Osteoblast (primary cell): ENCODE results near the gene NOL4L. TPM values are rescaled to one million over a fixed set of nuclear protein-coding genes. Genes with fewer than 3 reads are reported as not detected.

ENCODE experiments used
- DNase-seq: peaks from one replicate; pipeline ENCODE4 v3.0.0; 2011; ENCODE audit warnings: low spot score, mixed read lengths; ENCODE audit not compliant: insufficient read length; ENCODE audit errors: missing footprints
- H2AFZ ChIP-seq: 2 replicates; pipeline ENCODE4 v1.6.0; 2011; ENCODE audit warnings: mild to moderate bottlenecking, low read length
- H3K27ac ChIP-seq: 2 replicates; pipeline ENCODE4 v1.5.1; 2011; ENCODE audit warnings: mild to moderate bottlenecking, low read depth, low read length, moderate library complexity
- H3K27me3 ChIP-seq: 2 replicates; pipeline ENCODE4 v1.6.0; 2012; ENCODE audit warnings: mild to moderate bottlenecking, control low read depth, inconsistent platforms, low read length, moderate library complexity; ENCODE audit not compliant: insufficient read depth
- H3K36me3 ChIP-seq: 2 replicates; pipeline ENCODE4 v1.5.1; 2011; ENCODE audit warnings: mild to moderate bottlenecking, low read length, control low read depth, moderate library complexity; ENCODE audit not compliant: insufficient read depth
- H3K4me1 ChIP-seq: 2 replicates; pipeline ENCODE4 v1.5.1; 2011; ENCODE audit warnings: mild to moderate bottlenecking, low read length, control low read depth, moderate library complexity; ENCODE audit not compliant: insufficient read depth
- H3K4me2 ChIP-seq: 2 replicates; pipeline ENCODE4 v1.6.0; 2011; ENCODE audit warnings: mild to moderate bottlenecking, low read length; ENCODE audit not compliant: insufficient read depth
- H3K4me3 ChIP-seq: fragments of 200-600 bp; sonication (generic); 3 replicates; pipeline ENCODE4 v1.5.1; 2012; ENCODE audit warnings: mild to moderate bottlenecking, low read length, inconsistent platforms; ENCODE audit not compliant: insufficient read depth
- H3K79me2 ChIP-seq: 2 replicates; pipeline ENCODE4 v1.6.0; 2012; ENCODE audit warnings: mild to moderate bottlenecking, low read length, control low read depth, inconsistent platforms; ENCODE audit not compliant: insufficient read depth
- H3K9me3 ChIP-seq: 2 replicates; pipeline ENCODE4 v1.5.1; 2011; ENCODE audit warnings: low read depth, low read length, control low read depth
- H4K20me1 ChIP-seq: 2 replicates; pipeline ENCODE4 v1.6.0; 2012; ENCODE audit warnings: mild to moderate bottlenecking, low read length, control low read depth; ENCODE audit not compliant: insufficient read depth
- total RNA-seq: library from RNA; depleted of rRNA; stranded (reverse); fragments of >200 nt; gene quantifications from 2 replicates; pipeline ENCODE4 v1.2.3, GENCODE V29; 2012
- TF ChIP-seq, protein P1 (sequence below): IDR thresholded peaks from 2 replicates; pipeline ENCODE4 v1.5.1; 2011; ENCODE audit warnings: mild to moderate bottlenecking, low read depth, low read length, moderate library complexity; ENCODE audit errors: extremely low read depth

The NOL4L gene
- total RNA-seq, 1 donor, result 6.2 TPM

DNA sequence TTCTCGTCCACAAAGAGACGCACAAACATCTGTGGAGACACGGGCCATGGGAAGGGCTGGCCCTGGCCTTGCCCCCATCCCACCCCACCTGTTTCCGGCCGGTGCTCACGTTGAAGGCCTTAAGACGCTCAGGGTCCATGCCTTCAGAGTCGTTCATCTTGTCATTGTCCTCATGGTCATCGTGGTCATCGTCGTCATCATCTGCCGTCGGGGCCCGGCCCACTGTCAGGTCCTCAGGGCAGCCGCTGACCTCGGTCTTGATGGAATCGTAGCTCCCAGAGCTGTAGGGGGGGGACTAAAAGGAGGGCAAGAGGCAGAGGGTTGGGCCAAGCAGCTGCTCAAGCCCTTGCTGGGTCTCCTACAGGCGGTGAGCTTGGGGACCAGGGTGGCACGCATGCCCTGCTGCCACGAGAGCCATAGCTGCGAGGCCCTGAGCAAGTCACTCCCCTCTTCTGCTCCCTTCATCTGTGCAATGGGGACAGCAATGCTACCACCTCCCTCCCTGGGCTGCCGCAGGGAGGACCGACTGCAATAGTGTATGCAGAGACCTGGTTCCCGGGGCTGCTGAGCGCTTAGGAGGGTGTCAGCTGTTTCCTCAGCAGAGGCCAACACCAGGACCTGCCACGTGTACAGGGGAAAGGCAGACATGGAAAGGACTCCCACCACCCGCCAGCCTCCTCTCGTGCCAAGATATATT, 131.5 kb downstream of the NOL4L start:
- no peak overlapping the region for H3K4me3 ChIP-seq
- H3K27me3 ChIP-seq, result no peaks in the 10 kb centered on the region
- no peaks in the 10 kb centered on the region for H3K9me3 ChIP-seq
- peaks cover 28% of the 10 kb centered on the region for H3K36me3 ChIP-seq
- H3K4me1 ChIP-seq, result peaks cover 8% of the 10 kb centered on the region
- TF ChIP-seq, protein P1, sequence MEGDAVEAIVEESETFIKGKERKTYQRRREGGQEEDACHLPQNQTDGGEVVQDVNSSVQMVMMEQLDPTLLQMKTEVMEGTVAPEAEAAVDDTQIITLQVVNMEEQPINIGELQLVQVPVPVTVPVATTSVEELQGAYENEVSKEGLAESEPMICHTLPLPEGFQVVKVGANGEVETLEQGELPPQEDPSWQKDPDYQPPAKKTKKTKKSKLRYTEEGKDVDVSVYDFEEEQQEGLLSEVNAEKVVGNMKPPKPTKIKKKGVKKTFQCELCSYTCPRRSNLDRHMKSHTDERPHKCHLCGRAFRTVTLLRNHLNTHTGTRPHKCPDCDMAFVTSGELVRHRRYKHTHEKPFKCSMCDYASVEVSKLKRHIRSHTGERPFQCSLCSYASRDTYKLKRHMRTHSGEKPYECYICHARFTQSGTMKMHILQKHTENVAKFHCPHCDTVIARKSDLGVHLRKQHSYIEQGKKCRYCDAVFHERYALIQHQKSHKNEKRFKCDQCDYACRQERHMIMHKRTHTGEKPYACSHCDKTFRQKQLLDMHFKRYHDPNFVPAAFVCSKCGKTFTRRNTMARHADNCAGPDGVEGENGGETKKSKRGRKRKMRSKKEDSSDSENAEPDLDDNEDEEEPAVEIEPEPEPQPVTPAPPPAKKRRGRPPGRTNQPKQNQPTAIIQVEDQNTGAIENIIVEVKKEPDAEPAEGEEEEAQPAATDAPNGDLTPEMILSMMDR, result no peak
- no peak overlapping the region for H3K4me2 ChIP-seq
- peaks cover 2% of the 10 kb centered on the region for H3K79me2 ChIP-seq
- DNase-seq, result peak; percentile 68
- peaks cover 36% of the 10 kb centered on the region for H4K20me1 ChIP-seq
- no peak overlapping the region for H2AFZ ChIP-seq
- H3K27ac ChIP-seq, result no peak overlapping the region

DNA sequence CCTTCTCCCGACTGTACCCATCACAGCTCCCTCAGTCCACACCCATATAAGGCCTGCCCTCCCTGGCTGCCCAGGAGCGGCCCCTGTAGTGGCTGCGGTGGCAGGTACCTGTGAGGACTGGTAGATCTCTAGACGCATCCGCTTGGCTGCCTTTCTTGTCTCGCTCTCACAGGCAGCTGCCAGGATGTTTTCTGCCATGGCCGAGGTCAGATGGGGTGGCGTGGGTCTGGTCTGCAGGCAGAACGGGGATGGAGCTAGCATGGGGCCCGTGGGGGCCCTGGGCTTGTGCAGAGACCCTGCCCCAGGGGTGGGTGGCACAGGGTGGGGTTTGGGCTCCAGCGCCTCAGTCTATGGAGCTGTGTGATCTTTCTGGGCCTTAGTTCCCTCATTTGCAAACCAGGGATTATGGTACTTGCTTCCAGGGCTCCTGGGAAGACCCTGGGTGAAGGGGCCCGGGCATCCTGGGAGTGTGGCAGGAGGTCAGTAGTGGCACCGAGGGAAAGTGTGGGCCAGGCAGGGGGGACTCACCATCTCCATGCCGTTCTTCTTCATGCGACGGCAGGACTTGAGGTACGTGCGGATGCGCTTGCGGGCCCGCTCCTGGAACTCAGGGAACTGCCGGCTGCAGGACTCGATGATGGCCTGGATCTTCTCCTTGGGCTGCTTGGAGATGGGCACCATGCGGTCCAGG, 132.2 kb downstream of the NOL4L start:
- TF ChIP-seq, protein P1, result no peak
- H3K9me3 ChIP-seq, result no peaks in the 10 kb centered on the region
- no peak overlapping the region for H2AFZ ChIP-seq
- H3K4me2 ChIP-seq, result no peak overlapping the region
- H3K27me3 ChIP-seq, result no peaks in the 10 kb centered on the region
- H3K4me1 ChIP-seq, result peaks cover 7% of the 10 kb centered on the region
- H3K4me3 ChIP-seq, result no peak overlapping the region
- peaks cover 38% of the 10 kb centered on the region for H4K20me1 ChIP-seq
- H3K79me2 ChIP-seq, result peaks cover 2% of the 10 kb centered on the region
- H3K27ac ChIP-seq, result no peak overlapping the region
- H3K36me3 ChIP-seq, result peaks cover 32% of the 10 kb centered on the region
- peak; percentile 72 for DNase-seq

DNA sequence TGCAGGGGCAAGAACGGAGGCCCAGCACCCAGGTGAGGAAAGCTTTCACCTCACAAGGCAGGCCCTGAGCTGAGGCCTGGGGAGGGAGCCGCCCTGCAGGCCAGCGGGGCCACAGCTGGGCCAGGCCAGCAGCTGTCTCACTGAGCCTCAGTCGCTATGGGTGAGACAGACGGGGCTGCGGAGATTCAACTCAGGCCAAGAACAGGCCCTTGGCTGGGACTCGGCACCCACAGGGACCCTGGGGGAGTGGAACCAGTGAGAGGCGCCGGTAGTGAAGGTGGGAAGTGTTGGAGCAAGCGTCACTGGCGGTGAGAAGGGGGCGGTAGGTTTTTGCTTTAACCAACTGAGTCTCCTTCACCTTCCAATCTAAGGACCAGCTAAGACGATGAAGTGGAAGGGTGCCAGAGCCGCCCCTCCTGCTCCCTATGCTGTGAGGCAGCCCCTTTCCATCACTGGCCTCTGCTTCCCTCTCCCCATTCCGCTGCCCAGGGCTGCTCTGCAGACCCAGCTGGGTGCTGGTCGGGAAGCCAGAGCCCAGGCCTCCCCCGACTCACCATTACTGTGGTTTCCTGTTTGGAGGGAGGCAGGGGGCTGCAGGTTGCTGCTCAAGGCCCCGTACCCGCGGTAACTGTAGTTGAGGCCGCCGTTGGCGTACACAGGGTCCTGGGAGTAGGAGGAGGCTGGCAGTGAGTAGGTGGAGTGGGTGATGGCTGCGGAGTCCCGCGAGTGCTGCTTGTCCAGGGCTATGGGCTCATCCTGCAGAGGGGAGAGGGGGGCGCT, 133.3 kb downstream of the NOL4L start:
- Histone ChIP-seq H2AFZ (no peak overlapping the region), H3K36me3 (peaks cover 33% of the 10 kb centered on the region), H3K4me1 (peaks cover 3% of the 10 kb centered on the region), H4K20me1 (peaks cover 41% of the 10 kb centered on the region), H3K4me2 (no peak overlapping the region), H3K9me3 (no peaks in the 10 kb centered on the region), H3K4me3 (no peak overlapping the region), H3K79me2 (peaks cover 2% of the 10 kb centered on the region), H3K27me3 (no peaks in the 10 kb centered on the region), H3K27ac (no peak overlapping the region)
- DNase-seq, result peak; percentile 68
- TF ChIP-seq, protein P1, result no peak

DNA sequence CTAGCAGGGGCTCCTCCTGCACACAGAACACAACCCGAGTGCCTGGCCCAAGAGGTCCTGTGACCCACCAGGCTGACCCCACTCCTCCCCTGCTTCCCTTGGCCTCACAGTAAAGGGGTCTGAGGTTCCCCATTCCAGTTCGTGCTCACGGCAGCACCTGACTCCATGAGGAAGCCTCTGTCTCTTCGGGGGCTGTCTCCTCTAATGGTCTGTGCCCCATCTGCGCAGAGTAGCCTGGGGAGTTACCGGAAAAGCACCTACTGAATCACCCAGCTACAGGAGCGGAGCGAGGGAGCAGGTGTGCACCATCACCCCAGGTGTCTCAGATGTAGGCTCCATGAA, 133.8 kb downstream of the NOL4L start:
- no peaks in the 10 kb centered on the region for H3K4me1 ChIP-seq
- DNase-seq, result peak; percentile 51
- H3K9me3 ChIP-seq, result no peaks in the 10 kb centered on the region
- H3K4me3 ChIP-seq, result no peak overlapping the region
- H3K27ac ChIP-seq, result no peak overlapping the region
- no peak overlapping the region for H2AFZ ChIP-seq
- TF ChIP-seq, protein P1, result no peak
- H3K79me2 ChIP-seq, result peaks cover under 1% of the 10 kb centered on the region
- peaks cover 41% of the 10 kb centered on the region for H4K20me1 ChIP-seq
- H3K36me3 ChIP-seq, result peaks cover 37% of the 10 kb centered on the region
- no peaks in the 10 kb centered on the region for H3K27me3 ChIP-seq
- no peak overlapping the region for H3K4me2 ChIP-seq
